HEK293 (cell line): Measurements from ENCODE around the gene IL34.
"Not testable (repeated sequence)": the region's sequence is repeated elsewhere in the genome, so short reads cannot be mapped to it uniquely, and the experiment has no call there.

Experiments
- BCL11B ChIP-seq: fragments of 450-650 bp; formaldehyde crosslinking; IDR thresholded peaks from 2 replicates; pipeline ENCODE4 v1.5.1; 2016; ENCODE audit warnings: low read depth, missing biosample characterization, missing genetic modification characterization
- RBAK ChIP-seq: fragments of 450-650 bp; formaldehyde crosslinking; IDR thresholded peaks from 2 replicates; pipeline ENCODE4 v1.5.1; 2016; ENCODE audit warnings: missing biosample characterization, missing genetic modification characterization
- ZNF266 ChIP-seq: fragments of 450-650 bp; formaldehyde crosslinking; IDR thresholded peaks from 2 replicates; pipeline ENCODE4 v1.5.1; 2016; ENCODE audit warnings: missing biosample characterization, missing genetic modification characterization, low read depth
- ZXDB ChIP-seq: fragments of 450-650 bp; formaldehyde crosslinking; IDR thresholded peaks from 2 replicates; pipeline ENCODE4 v1.5.1; 2016; ENCODE audit warnings: missing biosample characterization, missing genetic modification characterization

GRCh38 chr16:70670938-70671337 is 24.6 kb downstream of the IL34 start:
- not testable (repeated sequence) for TF ChIP-seq RBAK; BCL11B; ZXDB (tag by site-specific recombination); ZNF266
